Amniotic epithelial cell (primary cell): ENCODE data around the gene VSIG10L2.
"Not testable (repeated sequence)": the region's sequence is repeated elsewhere in the genome, so short reads cannot be mapped to it uniquely, and the experiment has no call there.

Experiments
- DNase-seq: peaks from one replicate; pipeline ENCODE4 v3.0.0-alpha.2; 2010; ENCODE audit warnings: low read depth

Gene VSIG10L2

DNA sequence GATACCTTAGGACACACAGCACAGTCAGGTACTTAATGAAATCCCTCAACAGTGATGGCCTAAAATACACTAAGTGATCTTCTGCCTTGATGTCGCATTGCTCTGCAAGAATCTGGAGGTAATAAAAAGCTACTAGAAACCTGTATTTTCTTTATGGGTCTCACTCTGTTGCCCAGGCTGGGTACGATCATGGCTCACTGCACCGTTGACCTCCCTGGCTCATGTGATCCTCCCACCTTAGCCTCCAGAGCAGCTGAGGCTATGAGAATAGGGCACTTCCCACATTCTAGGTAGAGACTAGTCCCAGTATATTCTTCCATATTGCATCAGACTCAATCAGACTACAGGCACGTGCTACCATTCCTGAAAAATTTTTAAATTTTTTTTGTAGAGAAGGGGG lies 21.7 kb downstream of the VSIG10L2 start:
- DNase-seq = no peak

DNA sequence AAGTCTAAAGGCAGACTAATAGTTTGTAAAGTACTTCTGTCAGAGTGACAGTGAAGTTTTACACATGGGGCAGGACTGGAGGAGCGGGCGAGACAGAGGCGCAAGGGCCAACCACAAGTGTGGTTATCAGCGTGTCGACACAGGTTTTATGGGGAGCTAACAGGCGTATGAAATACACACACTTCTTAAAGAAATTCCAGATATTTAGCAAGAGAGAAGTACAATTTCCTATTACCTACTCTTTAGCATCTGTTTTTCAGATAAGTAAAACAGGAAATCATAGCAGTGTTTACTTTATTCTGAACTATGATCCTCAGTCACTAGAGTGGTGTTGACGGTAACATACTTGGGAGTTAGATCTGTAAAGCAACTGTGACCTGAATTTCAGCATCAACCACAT lies 22.5 kb downstream of the VSIG10L2 start:
- peak; percentile 38 for DNase-seq

DNA sequence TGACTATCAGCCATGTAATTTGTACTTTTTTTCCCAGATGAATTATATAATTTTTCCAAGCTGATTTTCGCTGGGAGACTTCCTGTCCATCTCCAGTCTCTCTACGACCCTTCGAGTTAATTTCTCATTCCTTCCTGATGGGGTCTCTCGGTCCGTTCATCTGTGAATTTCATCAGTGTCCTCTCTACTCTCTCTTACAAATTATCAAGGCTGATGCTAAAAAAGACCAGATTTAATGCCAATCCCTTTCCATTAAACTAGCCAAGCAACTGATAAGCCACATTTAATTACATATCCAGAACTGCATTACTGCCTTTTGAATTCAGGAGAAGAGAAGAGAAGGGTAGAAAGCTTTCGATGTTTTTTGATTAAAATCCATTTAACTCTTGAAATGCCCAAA lies 25.8 kb downstream of the VSIG10L2 start:
- DNase-seq = no peak

DNA sequence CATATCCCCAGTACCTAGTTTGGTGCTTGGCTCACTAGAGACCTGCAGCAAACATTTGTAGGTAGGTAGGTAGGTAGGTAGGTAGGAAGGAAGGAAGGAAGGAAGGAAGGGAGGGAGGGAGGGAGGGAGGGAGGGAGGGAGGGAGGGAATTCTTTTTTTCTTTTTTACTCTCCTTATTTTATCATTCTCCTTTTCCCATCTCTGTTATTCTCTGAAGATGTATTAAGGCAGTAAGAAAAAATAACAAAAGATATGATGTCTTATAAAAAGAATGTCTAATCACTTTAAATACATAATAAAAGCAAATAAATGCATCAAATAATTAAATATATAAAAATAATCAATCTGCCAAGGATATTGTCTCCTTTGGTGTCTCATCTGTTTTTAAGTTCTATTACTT lies 28.4 kb downstream of the VSIG10L2 start:
- no peak for DNase-seq

DNA sequence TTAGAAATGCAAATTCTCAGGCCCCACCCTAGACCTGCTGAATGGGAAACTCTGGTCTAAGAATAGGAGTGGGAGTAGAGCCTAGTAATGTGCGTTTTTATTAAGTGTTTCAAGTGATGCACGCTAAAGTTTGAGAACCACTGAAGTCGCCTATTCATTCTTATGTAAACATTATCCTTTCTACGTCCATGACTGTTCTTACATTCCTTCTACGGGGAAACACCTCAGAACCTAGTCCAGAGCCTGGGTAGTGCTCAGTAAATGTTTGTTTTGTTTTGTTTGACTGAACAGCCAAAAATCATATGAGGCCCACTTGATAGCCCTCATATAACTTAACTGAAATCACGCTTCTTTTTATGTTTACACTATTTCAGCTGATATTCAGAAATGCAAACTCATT lies 29.8 kb downstream of the VSIG10L2 start:
- no peak for DNase-seq

DNA sequence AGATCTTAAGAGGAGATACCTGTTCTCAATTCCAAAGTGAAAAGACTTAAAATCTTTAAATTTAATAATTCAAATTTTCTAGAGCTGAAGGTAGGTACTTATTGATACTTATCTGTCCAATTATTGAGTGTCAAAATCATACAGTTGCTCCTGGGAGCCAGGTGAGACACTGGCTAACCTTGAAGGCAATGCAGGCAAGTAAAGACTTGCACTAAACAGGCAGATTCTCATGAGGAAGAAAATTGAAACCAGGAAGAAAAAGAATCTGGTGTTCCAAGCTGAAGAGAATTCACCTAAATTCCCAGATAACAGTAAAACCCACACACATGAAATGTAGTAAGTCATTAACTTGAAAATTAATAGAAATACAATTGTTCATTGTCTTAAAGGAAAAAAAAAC lies 30.3 kb downstream of the VSIG10L2 start:
- DNase-seq = no peak

DNA sequence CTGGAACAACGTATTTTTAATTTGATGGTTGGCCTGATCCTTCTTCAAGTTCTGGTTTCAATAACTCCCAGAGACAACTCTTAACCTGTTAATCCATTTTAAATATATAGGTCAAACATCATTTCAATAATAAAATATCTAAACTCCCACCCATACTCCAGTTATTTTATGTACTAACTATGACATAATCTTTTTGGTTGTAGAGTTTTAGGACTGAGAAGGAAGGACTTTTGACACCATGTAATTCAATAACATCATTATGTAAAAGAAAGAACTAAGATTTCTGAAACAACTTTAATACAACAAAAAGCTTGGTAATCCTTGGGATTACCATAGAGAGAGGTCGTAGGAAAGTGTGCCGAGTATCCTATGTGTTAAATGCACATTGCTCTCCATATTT lies 31.5 kb downstream of the VSIG10L2 start:
- DNase-seq = no peak

DNA sequence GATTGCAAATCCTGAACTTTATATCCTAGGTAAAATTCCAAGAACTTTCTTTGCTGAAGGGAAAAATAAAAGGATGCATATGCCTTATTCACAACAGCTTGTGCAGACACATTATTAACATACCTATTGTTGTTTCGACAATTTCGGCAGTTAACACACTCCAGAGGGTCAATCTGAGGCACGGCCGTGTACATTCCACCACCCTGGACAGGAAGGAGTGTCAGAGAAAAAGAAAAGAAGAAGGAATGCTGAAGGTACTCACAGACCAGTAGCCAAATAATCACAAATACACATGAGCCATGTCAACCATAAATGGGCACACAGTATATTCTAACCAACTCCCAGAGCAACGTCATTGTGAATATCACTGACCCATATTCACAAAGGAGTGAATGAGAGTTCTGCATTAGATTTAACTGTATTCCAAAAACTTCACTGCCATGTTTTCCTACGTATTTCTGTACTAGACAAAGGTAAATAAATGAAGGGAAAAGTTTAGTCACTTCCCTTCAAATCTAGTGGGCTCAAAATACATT lies 32.4 kb downstream of the VSIG10L2 start:
- no peak for DNase-seq

DNA sequence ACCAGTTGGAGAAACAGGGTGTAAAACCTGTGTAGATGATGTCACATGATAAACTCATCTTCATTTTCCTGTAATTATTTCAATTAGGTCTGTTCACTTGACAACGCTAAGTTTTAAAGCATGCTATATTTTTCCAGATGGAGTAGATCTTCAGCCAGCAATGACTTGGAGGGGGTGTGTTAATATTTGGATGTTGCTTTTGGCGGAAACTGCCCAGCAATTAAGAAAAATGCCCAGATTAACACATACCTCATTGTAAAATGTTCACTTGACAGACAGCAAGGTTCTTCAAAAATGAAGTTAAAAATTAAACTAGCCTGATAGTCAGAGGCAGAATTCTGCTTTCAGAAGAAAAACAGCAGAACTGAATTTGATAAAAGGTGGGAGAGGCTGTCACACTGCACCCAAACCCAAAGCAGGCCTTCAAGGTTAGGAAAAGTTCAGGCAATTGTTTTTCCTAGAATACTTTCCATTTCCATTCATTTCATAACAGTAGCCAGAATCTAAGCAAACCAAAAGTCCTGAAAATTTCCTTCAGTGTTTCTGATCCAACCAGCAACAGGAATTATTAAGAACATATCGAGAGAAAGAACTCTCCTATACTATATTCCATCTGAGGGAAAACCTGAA lies 33.0 kb downstream of the VSIG10L2 start:
- no peak for DNase-seq

DNA sequence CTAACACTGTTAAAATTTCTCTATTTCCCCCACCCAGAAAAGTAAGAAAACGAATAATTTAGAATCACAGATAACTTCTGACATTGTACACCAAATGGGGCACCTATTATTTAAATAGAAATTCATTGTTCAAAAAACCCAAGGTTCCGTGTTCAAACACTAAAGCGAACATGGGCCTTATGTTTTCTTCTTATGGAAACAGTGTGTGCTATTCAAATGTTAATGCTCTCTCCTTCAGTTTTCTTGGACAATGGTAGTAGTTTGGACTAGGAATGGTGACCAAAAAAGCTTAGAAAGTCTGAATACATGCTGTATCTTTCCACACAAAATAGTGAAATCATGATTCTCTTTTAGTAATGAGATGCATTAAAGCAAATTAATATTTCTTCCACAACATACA lies 33.7 kb downstream of the VSIG10L2 start:
- no peak for DNase-seq

DNA sequence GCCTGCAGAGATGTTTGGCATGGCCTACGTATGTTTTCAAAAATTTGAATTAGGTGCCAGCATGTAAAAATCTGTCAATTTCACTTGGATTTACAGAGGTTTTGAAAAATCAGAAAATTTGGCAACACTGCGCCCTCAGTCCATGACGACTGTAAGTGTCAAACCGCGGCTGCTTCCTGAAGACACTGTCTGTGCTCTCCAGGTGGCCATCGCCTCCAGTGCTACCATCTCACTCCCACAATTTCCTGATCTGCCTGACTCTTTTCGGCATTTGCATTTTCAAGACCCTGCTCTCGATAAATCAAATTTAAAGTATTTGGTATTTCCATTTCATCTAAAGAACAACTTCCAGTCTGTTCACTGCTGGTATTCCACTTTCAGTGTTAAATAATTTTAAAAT lies 34.6 kb downstream of the VSIG10L2 start:
- no peak for DNase-seq

DNA sequence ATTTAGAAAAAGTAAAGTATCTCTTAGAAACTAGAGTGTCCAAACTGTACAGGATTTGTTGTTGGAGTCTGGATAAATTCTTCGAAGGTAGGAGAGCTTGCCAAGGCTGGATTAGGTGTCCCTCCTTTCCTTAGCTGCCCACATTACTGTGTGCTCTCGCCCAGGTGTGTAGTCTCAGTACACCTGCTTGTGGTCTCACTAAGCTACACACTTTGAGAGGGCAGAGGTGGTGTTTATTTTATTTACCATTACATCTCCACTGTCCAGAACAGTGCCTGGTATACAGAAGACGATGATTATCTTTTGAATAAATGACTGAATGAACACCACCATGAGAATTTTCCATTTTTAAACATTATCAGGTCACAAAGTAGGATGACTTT lies 36.5 kb downstream of the VSIG10L2 start:
- no peak for DNase-seq

DNA sequence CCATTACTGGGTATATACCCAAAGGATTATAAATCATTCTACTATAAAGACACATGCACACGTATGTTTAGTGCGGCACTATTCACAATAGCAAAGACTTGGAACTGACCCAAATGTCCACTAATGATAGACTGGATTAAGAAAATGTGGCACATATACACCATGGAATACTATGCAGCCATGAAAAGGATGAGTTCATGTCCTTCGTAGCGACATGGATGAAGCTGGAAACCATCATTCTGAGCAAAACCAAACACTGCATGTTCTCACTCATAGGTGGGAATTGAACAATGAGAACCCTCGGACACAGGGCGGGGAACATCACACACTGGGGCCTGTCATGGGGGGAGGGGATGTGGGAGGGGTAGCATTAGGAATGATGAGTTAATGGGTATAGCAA lies 40.1 kb downstream of the VSIG10L2 start:
- DNase-seq = not testable (repeated sequence)

DNA sequence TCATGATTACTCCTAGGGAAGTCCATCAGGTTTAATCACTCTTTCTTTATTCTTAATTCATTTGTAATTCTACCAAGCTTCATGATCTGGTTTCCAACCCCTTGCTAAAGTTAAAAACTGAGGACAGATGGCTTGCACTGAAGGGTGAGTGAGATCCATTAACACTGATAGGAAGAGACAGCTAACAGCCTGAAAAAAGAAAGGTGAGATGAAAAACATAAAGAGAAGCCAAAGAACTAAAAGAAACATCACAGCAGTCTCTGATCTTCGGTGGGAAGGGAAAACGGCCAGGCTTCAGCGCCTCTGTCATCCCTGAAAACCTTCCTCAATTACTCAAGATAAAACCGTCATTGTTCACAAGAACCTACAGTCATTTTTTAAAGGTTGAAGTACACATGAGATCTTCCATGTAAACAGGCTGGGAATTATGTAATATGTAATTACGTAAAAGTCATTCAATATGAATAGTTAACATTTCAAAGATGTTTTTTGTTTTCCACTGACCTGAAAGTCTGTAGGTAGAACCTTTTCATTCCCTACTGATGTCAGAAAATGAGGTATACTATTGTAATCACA lies 41.3 kb downstream of the VSIG10L2 start:
- peak; percentile 10 for DNase-seq

DNA sequence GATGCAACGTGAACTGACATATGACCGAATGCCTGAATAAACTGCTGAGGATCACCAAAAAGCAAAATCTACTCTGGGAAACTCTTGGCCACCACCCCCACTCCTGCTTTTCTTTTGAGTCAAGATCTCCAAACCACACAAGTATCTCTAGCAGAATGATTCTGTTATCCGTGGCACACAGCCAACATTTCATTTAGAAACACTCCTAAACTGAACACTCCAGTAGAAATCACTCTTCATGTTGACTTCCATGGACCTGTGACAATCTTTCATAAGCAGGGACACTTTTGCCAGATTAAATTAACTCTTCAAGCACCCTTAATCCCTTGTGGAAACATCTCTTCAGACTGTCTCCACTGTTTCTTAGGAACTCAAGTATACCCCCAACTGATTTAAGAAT lies 44.4 kb downstream of the VSIG10L2 start:
- peak; percentile 38 for DNase-seq

DNA sequence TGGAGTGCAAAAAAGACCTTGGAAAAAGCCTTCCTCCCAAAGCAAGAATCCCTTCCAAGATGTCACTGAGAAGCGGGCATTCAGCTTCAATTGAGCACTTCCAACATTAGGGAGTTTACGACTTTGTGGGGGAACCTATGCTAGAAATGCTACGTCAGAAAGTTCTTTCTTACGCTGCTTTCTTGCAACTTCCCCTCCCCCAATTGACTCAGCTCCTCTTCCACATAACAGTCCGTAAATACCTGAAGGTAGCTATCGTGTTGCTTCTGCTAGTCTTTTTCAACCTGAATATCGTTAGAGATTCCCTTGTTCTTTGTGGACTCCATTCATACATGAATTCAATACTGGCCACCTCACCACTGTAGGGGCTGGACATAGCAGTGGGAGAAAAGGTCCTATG lies 47.0 kb downstream of the VSIG10L2 start:
- no peak for DNase-seq

DNA sequence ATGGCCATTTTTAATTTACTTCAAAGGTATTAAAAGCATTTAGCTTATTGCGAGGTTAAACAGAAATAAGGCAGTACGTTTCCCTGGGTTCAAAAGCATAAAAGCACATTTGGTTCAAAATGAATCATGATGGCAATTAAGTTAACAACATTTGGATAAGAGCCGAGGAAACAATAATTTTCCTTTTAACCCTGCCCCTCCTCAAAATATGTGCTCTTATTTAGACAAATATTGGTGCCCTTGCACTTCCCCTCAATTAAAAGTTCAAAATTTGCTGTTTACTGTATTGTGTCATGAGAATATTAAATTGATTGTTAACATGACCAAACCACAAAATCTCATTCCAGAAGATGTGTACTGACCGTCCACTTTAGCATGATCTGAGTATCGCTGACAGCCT lies 48.7 kb downstream of the VSIG10L2 start:
- DNase-seq = no peak

DNA sequence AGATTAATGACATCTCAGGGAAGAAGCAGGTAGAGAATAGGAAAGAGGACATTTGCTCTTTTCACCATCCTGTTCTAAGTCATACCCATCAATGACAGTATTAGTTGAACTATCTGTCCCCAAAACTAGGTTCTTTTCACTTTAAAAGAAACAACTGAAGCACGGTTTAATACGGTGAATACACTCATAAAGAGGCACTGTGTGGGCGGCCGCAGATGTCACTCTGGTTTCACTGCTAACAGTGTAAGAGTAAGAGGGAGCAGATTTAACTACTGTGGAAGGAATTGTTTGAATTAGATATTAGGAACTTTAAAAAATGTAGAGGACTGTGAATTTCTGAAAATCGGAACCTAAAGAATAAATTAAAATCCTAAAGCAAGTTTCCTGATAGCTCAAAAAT lies 49.5 kb downstream of the VSIG10L2 start:
- no peak for DNase-seq

DNA sequence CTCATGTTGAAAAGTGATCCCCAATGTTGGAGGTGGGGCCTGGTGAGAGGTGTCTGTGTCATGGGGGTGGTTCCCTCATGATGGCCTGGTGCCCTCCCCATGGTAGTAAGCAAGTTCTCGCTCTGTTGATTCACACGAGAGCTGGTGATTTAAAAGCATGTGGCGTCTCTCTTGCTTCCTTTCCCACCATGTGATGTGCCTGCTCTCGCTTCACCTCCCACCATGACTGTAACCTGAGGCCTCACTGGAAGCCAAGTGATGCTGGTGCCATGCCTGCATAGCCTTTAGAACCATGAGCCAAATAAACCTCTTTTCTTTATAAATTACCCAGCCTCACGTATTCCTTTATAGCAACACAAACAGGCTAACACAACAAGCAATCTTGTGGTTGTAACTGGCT lies 52.4 kb downstream of the VSIG10L2 start:
- no peak for DNase-seq

DNA sequence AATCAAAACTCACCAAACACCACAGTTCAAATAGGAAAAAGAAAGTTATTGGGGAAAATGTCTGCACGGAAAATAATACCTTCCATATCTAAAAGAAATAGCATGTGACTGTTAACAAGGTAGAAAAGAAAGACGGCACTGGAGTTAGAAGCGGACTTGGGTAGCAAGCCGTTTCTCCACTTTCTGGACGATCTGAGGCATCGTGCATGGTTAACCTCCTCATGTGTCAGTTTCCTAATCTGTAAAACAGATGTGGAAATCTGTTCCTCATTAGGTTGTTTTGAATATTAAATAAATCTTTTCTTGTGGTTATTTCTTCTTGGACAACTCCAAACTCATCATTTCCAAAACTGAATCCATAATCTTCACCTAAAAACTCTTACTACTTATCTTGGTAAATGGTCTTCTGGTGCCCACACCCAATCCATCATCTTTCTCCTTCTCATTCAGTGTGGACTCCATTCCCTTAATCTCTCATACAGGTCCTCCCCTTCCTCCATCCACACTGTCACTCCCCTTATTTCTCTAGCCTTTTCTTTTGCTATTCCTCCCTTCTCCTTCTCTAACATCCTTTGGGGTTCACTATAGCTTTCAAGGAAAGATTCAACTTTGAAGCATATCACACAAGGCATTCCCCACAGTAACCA lies 53.5 kb downstream of the VSIG10L2 start:
- no peak for DNase-seq

DNA sequence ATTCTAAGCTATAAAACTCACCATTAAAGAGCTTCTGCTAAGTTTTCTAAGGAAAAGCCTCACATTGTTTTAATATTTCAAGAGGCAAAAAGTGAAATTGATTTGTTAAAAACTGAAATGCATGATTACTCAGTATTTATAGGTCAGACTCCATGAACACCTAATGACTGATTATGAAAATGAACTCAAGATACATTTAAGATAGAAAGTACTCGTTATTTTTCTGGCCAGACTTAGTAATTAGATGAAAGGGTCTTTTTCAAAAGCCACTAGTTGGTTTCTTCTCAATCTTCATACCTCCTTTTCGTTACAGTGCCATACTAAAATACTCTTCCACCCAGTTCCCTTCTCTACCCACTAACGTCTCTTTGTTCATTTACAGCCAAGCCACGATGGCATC lies 56.3 kb downstream of the VSIG10L2 start:
- DNase-seq = no peak
